GM12891 (cell line): ENCODE measurements around the gene SERTAD1. TPM values are rescaled to one million over a fixed set of nuclear protein-coding genes. Genes with fewer than 3 reads are reported as not detected.

Source experiments
- DNase-seq: peaks from one replicate; pipeline ENCODE4 v3.0.0; 2011; ENCODE audit warnings: low spot score; ENCODE audit not compliant: insufficient read length
- FAIRE-seq: peaks from 2 replicates; lab custom pipeline; 2011; peaks lifted over from hg19 to GRCh38; lab: Jason Lieb, UNC
- PAX5 ChIP-seq: IDR thresholded peaks from 2 replicates; pipeline ENCODE4 v1.6.1; 2011; ENCODE audit warnings: low read length, moderate library complexity, mild to moderate bottlenecking; ENCODE audit not compliant: insufficient read depth, severe bottlenecking
- POLR2A ChIP-seq: IDR thresholded peaks from 2 replicates; pipeline ENCODE4 v1.6.1; 2011; ENCODE audit warnings: low read depth, low read length, control low read depth
- POLR2AphosphoS5 ChIP-seq: IDR thresholded peaks from 2 replicates; pipeline ENCODE4 v1.6.1; 2011; ENCODE audit warnings: low read depth, low read length, control low read depth
- POU2F2 ChIP-seq: IDR thresholded peaks from 2 replicates; pipeline ENCODE4 v1.6.1; 2011; ENCODE audit warnings: low read depth, mild to moderate bottlenecking, control low read depth, low read length, moderate library complexity
- SPI1 ChIP-seq: IDR thresholded peaks from 2 replicates; pipeline ENCODE4 v1.6.1; 2011; ENCODE audit warnings: low read depth, low read length, control low read depth
- TAF1 ChIP-seq: IDR thresholded peaks from 2 replicates; pipeline ENCODE4 v1.6.1; 2011; ENCODE audit warnings: low read depth, low read length, control low read depth
- polyA plus RNA-seq: library from polyadenylated mRNA; unstranded; fragments of >200 nt; gene quantifications from one replicate; pipeline ENCODE4 v1.2.1, GENCODE V29; 2012; ENCODE audit warnings: low read depth, missing spikeins, inconsistent platforms; ENCODE audit not compliant: missing spikeins

The SERTAD1 gene, protein sequence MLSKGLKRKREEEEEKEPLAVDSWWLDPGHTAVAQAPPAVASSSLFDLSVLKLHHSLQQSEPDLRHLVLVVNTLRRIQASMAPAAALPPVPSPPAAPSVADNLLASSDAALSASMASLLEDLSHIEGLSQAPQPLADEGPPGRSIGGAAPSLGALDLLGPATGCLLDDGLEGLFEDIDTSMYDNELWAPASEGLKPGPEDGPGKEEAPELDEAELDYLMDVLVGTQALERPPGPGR
- 11.7 TPM for polyA plus RNA-seq

DNA sequence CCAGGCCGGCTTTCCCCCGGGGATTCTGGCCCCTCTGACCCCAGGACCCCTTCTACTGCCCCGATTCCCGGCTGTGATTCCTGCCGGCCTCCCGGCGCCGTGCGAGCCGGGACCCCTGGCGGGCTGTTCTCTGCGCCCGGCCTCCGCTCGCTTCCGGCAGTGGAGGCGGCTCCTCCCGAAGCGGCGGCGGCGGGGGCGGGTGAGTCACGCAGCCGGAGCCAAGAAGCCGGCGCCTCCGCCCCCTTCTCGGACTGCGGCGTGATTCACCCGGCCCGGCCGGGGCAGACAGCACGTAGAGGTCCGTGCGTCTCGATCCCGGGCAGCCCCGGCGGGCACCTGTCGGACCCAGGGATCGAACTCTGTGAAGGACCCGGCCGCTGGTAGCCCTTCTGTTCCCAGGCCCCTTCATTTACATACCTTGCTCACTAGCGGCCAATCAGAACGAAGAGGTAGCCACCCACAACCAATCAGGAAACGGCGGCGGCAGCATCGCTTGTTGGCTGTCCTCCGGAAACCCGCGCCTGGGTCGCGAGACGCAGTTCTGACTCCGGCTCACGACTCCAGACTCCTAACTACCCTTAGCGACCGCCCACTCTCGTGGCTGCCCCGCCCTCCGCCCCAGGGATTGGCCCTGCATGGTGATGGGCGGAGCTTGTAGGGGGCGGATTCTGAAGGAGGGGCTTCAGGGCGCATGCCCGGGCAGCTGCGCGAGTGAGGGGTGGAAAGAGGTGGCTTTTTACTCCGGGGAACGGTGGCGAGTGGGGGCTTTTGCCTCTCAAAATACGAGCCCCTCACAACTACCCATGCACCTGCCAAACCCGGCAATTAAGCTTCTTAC, at the start of gene SERTAD1:
Gene SERTAD1 (minus strand): TSS at position 543 of the 838 bp plus-strand sequence. CDS start 2,446 bp downstream, outside the sequence.
- peak; percentile 97 for FAIRE-seq
- peak; percentile 97 for DNase-seq
- TF ChIP-seq POU2F2: peak; percentile 93
- TF ChIP-seq POLR2AphosphoS5: peak; percentile 96
- TF ChIP-seq PAX5: no peak
- TF ChIP-seq POLR2A: peak; percentile 90
- TF ChIP-seq TAF1: peak; percentile 58
- no peak for TF ChIP-seq SPI1

DNA sequence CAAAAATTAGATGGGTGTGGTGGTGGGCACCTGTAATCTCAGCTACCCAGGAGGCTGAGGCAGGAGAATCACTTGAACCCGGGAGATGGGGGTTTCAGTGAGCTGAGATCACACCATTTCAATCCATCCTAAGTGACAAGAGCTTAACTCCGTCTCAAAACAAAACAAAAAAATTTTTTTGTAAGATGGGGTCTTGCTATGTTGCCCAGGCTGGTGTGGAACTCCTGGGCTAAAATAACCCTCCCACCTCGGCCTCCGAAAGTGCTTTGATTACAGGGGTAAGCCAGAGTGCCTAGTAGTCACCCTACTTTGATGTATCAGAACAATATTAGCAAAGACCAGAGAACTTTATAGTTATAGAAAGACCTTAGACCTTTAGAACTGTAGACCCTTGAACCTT, 48.9 kb upstream of the SERTAD1 start:
- DNase-seq (no peak), FAIRE-seq (no peak)
- TF ChIP-seq SPI1 (no peak), POU2F2 (no peak), PAX5 (no peak), TAF1 (no peak)

DNA sequence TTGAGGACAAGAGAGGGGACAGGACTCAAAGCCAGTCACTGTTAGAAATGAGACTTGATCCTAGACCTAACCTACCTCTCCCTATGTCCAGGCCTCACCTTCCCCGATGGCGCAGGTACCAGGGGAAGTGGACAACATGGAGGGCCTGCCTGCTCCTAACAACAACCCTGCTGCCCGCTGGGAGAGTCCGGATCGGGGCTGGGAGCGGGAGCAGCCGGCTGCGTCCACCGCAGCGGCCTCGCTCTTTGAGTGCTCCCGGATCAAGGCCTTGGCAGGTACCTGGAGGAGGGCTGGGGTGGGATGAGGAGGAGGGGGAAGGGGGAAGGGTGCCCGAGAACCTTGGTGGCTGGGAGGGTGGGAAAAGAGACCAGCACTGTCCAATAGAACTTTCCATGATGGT, 46.7 kb upstream of the SERTAD1 start:
- FAIRE-seq (no peak), DNase-seq (no peak)
- TF ChIP-seq POU2F2: no peak
- no peak for TF ChIP-seq POLR2AphosphoS5
- TF ChIP-seq SPI1: no peak
- TF ChIP-seq TAF1: no peak
- no peak for TF ChIP-seq POLR2A
- no peak for TF ChIP-seq PAX5

DNA sequence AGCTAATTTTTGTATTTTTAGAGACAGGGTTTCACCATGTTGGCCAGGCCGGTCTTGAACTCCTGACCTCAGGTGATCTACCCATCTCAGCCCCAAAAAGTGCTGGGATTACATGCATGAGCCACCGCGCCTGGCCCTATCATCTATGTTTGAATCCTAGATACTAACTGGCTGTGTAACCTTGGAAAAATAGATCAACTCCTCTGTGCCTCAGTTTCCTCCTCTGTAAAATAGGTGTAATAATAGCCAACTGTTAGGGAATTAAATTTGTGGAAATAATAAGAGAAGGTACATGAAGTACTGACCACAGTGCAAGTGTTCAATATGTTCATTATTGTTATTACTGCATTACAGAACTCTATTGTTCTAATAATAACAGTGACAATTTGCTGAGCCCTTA, 45.3 kb upstream of the SERTAD1 start:
- TF ChIP-seq POLR2AphosphoS5 (no peak), PAX5 (no peak), POU2F2 (no peak), POLR2A (no peak), SPI1 (no peak), TAF1 (no peak)
- DNase-seq (no peak), FAIRE-seq (no peak)

DNA sequence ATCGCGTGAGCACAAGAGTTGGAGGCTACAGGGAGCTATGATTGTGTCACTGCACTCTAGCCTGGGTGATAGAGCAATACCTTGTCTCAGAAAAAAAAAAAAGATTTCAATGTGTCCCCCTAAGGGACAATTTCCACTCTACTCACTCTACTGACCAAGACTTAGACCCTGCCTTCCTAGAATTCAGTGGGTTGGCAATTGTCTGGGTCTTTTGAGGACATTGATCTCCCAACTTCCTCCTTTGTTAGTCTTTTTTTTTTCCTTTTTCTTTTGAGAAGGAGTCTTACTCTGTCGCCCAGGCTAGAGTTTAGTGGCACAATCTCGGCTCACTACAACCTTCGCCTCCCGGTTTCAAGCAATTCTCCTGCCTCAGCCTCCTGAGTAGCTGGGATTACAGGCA, 43.2 kb upstream of the SERTAD1 start:
- TF ChIP-seq POU2F2 (no peak), PAX5 (no peak), SPI1 (no peak), POLR2A (no peak), TAF1 (no peak), POLR2AphosphoS5 (no peak)
- FAIRE-seq (no peak), DNase-seq (no peak)

DNA sequence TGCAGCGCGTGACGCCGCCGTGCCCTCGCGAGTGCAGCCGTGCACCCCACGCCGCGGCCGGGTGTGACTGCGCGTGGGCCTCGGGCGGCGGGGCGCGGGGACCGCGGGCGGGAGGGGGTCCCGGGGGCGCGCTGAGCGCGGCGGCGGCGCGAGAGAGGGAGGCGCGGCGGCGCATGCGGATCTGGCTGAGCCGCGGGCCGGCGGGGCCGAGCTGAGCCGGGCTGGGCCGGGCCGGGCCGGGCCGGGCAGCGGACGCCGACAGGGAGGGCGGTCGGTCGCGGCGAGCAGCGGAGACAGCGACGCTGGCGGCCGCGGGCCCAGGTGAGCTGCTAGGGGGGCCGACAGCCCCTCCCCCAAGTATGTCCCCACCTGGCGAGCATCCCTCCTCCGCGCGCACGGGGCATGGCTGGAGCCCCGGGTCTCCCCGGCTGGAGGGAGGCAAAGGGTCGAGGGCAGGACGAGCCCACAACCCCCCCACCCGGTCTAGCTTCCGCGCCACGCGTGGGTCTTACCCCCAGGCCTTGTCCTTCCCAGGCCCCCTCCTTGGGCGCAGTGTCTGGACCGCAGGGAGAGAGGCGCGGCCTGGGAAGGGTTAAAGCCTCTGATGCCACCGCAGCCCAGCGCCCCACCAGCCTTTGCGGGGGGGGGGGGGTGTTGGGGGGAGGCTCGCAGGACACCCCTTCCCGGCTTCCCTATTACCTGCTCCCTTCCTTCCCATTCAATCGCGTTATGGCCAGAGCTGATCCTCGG, 41.4 kb upstream of the SERTAD1 start, which contains the start of gene SPTBN4:
Gene SPTBN4 (plus strand): TSS at position 17 of the 750 bp plus-strand sequence. CDS start 5,621 bp downstream, outside the sequence.
- DNase-seq (no peak), FAIRE-seq (no peak)
- TF ChIP-seq POLR2A (no peak), PAX5 (no peak), TAF1 (no peak), POLR2AphosphoS5 (no peak), SPI1 (no peak), POU2F2 (no peak)

DNA sequence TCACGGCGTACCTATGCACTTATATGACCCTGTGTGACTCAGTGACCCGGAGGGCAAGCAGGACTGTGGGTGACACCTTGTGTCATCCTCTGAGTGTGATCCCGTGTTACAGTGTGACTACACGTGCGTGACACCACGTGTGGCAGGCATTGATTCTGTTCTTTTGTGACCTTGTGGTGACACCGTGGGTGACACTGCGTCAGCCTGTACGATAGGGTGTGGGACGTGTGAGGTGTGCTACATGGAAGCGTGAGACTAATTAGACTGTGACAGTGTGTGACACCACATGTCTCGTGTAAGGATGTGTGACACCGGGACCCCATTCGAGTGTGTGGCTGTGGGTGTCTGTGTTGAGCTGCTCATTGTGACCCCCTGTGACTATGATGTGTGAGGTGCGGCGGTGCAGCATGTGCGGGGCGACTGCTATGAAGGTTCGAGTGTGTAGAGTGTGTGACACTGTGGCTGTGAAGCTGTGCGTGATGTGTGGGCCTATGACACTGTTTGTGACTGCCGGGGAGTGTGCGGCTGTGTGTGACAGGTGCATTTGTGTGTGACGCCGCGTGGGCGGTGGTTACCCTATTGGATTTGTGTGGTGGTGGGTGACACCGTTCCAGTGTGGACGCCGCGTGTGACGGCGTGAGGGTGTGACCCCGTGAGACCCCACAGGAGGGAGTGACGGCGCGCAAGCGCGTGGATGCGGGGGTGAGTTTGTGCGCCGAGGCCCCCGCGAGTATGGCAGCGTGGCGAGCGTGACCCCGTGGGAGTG, 40.6 kb upstream of the SERTAD1 start:
- no peak for FAIRE-seq
- no peak for DNase-seq
- TF ChIP-seq POLR2A: no peak
- no peak for TF ChIP-seq POLR2AphosphoS5
- TF ChIP-seq SPI1: no peak
- TF ChIP-seq PAX5: no peak

DNA sequence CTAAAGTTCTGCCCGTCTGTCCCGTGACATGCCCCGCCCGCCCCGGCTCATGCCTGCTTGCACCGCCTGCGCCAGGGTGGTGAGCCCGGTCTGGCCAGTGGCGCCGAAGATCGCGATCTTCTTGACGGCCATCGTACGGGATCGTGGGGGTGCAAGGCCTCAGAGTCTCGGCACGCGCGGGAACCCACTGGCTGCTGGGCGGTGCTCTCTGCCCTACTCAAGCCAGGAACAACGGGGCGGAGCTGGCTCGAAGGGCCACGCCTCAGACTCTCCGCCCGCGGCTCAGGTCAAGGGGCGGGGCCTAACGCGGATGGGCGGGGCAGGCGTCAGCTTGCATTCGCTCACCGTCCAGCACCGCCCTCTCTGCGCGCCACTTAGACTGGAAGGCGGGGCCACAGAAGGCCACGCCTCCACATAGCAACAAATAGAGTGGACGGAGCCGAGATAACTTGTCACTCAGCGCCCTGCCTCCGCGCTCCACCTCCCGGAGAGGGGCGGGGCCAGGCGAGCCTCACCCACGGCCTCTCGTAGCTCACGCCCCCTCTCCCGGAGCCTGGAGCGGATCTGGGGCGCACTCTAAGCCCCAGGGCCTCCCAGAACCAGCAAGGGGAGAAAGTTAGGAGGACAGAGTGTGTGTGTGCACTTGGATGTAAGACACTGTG, 39.9 kb upstream of the SERTAD1 start, which contains the start of gene BLVRB:
Gene BLVRB (minus strand): TSS at position 189 of the 662 bp plus-strand sequence. CDS start 57 bp downstream, at position 132.
- FAIRE-seq (peak; percentile 98), DNase-seq (peak; percentile 90)
- no peak for TF ChIP-seq POLR2A
- TF ChIP-seq TAF1: no peak
- no peak for TF ChIP-seq POU2F2
- TF ChIP-seq SPI1: no peak
- no peak; the same call in 1 of the 2 replicates for TF ChIP-seq POLR2AphosphoS5
- TF ChIP-seq PAX5: no peak
